GF-D8 (cell line): ENCODE results near the gene API5.
"Not testable (repeated sequence)": the region's sequence is repeated elsewhere in the genome, so short reads cannot be mapped to it uniquely, and the experiment has no call there.

ENCODE experiments used
- DNase-seq: peaks from one replicate; lab custom pipeline; 2025; lab: John Stamatoyannopoulos, UW

The API5 gene

GRCh38 chr11:43311791-43312607, at the start of gene API5:
API5 (plus strand) TSS chr11:43311996; CDS start chr11:43312128, 132 bp downstream.
- peak; percentile 63 for DNase-seq

- DNase-seq = no peak
Measured at GRCh38 chr11:43267856-43268580, 43.8 kb upstream of the API5 start.

- no peak for DNase-seq
Measured at GRCh38 chr11:43268786-43269185, 43.0 kb upstream of the API5 start.

- no peak for DNase-seq
Measured at GRCh38 chr11:43269254-43269918, 42.4 kb upstream of the API5 start.

GRCh38 chr11:43270468-43270867, 41.3 kb upstream of the API5 start:
- no peak for DNase-seq

GRCh38 chr11:43278193-43278956, 33.4 kb upstream of the API5 start:
- no peak for DNase-seq

GRCh38 chr11:43282607-43283440, 29.0 kb upstream of the API5 start:
- DNase-seq = no peak

- no peak for DNase-seq
Measured at GRCh38 chr11:43285826-43286225, 26.0 kb upstream of the API5 start.

- no peak for DNase-seq
Measured at GRCh38 chr11:43289368-43289767, 22.4 kb upstream of the API5 start.

GRCh38 chr11:43298397-43298796, 13.4 kb upstream of the API5 start:
- DNase-seq = no peak

- no peak for DNase-seq
Measured at GRCh38 chr11:43315966-43316365, 4.2 kb downstream of the API5 start.

- no peak for DNase-seq
Measured at GRCh38 chr11:43316451-43316850, 4.7 kb downstream of the API5 start.

GRCh38 chr11:43327987-43328386, 16.2 kb downstream of the API5 start:
- no peak for DNase-seq

- DNase-seq = no peak
Measured at GRCh38 chr11:43328482-43328881, 16.7 kb downstream of the API5 start.

- DNase-seq = no peak
Measured at GRCh38 chr11:43341159-43341558, 29.4 kb downstream of the API5 start.

- DNase-seq = not testable (repeated sequence)
Measured at GRCh38 chr11:43351426-43351825, 39.6 kb downstream of the API5 start.

GRCh38 chr11:43354311-43354710, 42.5 kb downstream of the API5 start:
- DNase-seq = no peak

- no peak for DNase-seq
Measured at GRCh38 chr11:43356336-43356735, 44.5 kb downstream of the API5 start.

- DNase-seq = no peak
Measured at GRCh38 chr11:43358279-43358800, 46.5 kb downstream of the API5 start.

- peak; percentile 69 for DNase-seq
Measured at GRCh38 chr11:43358801-43359421, 47.1 kb downstream of the API5 start, which contains the start of gene TTC17. TTC17 (plus strand) TSS chr11:43358920; CDS start chr11:43358955, 35 bp downstream.
